Measurements from ENCODE around the gene CFAP68. TPM values are rescaled to one million over a fixed set of nuclear protein-coding genes. Genes with fewer than 3 reads are reported as not detected.

CFAP68 gene
- total and polyA plus RNA-seq, 9 of the 15 experiments (the other 6 are each of a cell fraction or from before 2014, with no cell fraction given), result 22.8 to 72.3 (median 52.5) TPM

GRCh38 chr11:111911563-111912401 lies 32.4 kb downstream of the CFAP68 start, which contains the start of gene CRYAB (continued):
- TF ChIP-seq FOXM1 (IDR thresholded peaks at IDR 0.05; ENCODE audit: low read depth) (no peak), FOXM1 (CRISPR knock-in tag; IDR thresholded peaks at IDR 0.05; ENCODE audit: low read depth) (0 out of 2 replicates have a peak, but pooled peaks have one; percentile 32), STAT6 (CRISPR knock-in tag; IDR thresholded peaks at IDR 0.05) (no peak)

GRCh38 chr11:111912535-111912934 lies 33.2 kb downstream of the CFAP68 start, which contains the start of gene HSPB2:
TSS of gene HSPB2 (plus strand) at chr11:111912734. CDS start at chr11:111912830, 96 bp downstream.
- no peaks in the 10 kb centered on the region for H3K27me3 ChIP-seq (ENCODE audit: control insufficient read depth in 2 of 2, insufficient read depth in 2 of 2, low read length in 2 of 2)
- H3K27ac ChIP-seq (ENCODE audit: extremely low read depth, low read depth, low read length), result peak within 1 kb of the TSS; percentile 57
- H3K36me3 ChIP-seq (ENCODE audit: control insufficient read depth, insufficient read depth, low read length), result no peaks in the 10 kb centered on the region
- no peaks in the 10 kb centered on the region for H4K20me1 ChIP-seq (replicated peaks; ENCODE audit: control insufficient read depth, insufficient read depth, low read length)
- H3K4me2 ChIP-seq (ENCODE audit: insufficient read depth, low read length), result peak within 1 kb of the TSS; percentile 68
- peak in 2 of 4 experiments; percentile 69 to 72 for DNase-seq (ENCODE audit: extremely low read depth in 1 of 4, low spot score in 3 of 4)
- no peak for FAIRE-seq
- CTCF ChIA-PET (ENCODE audit: low intra/inter-chr PET ratio), result no interaction called here
- H3K4me3 ChIP-seq, result no peak within 1 kb of the TSS
- in situ Hi-C loops (cut with MboI) (no loop called here), intact Hi-C loops (cut with micrococcal nuclease) (loop anchor here (5.0 kb wide), 1 partner anchor 35 kb away; the partner anchor contains the start of genes CFAP68 and FDXACB1)
- peaks cover 3% of the 10 kb centered on the region for H3K9me1 ChIP-seq (ENCODE audit: control insufficient read depth, insufficient read depth, low read length)
- ATAC-seq, result no peak
- no peaks in the 10 kb centered on the region for H3K79me2 ChIP-seq (ENCODE audit: control insufficient read depth, insufficient read depth, low read length)
- WGBS (ENCODE audit: insufficient coverage, low coverage, missing lambda C conversion rate), result 56% methylated on average over 7 of the region's 26 CpGs
- H3K9ac ChIP-seq (ENCODE audit: insufficient read depth in 1 of 2, low read depth in 2 of 2, low read length in 2 of 2), result peak within 1 kb of the TSS; percentile 20 to 62; a peak in 2 of 4 replicates
- no peaks in the 10 kb centered on the region for H3K9me3 ChIP-seq (replicated peaks; ENCODE audit: control insufficient read depth, insufficient read depth, low read depth, low read length)
- BruUV-seq (replicated peaks), result no TSS peak
- POLR2A ChIA-PET, result interaction anchor here (0.5 to 2.9 kb wide), 2 partner anchors 13 to 112 kb away, joined by 3 to 13 read pairs; no protein-coding TSS in a partner anchor
- H2AFZ ChIP-seq (ENCODE audit: low read depth, low read length), result peak within 1 kb of the TSS; percentile 76
- peaks cover 35 to 40% of the 10 kb centered on the region in 2 experiments; a peak in 4 of 5 replicates for H3K4me1 ChIP-seq (replicated peaks in 1 of 2; ENCODE audit: control insufficient read depth in 2 of 2, insufficient read depth in 2 of 2, low read length in 2 of 2)
- TF ChIP-seq DIDO1 (tag; IDR thresholded peaks at IDR 0.05; ENCODE audit: low read depth), result no peak
- no peak for TF ChIP-seq ZNF232 (CRISPR knock-in tag; IDR thresholded peaks at IDR 0.05)
- TF ChIP-seq, protein P1, sequence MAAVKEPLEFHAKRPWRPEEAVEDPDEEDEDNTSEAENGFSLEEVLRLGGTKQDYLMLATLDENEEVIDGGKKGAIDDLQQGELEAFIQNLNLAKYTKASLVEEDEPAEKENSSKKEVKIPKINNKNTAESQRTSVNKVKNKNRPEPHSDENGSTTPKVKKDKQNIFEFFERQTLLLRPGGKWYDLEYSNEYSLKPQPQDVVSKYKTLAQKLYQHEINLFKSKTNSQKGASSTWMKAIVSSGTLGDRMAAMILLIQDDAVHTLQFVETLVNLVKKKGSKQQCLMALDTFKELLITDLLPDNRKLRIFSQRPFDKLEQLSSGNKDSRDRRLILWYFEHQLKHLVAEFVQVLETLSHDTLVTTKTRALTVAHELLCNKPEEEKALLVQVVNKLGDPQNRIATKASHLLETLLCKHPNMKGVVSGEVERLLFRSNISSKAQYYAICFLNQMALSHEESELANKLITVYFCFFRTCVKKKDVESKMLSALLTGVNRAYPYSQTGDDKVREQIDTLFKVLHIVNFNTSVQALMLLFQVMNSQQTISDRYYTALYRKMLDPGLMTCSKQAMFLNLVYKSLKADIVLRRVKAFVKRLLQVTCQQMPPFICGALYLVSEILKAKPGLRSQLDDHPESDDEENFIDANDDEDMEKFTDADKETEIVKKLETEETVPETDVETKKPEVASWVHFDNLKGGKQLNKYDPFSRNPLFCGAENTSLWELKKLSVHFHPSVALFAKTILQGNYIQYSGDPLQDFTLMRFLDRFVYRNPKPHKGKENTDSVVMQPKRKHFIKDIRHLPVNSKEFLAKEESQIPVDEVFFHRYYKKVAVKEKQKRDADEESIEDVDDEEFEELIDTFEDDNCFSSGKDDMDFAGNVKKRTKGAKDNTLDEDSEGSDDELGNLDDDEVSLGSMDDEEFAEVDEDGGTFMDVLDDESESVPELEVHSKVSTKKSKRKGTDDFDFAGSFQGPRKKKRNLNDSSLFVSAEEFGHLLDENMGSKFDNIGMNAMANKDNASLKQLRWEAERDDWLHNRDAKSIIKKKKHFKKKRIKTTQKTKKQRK (IDR thresholded peaks at IDR 0.05; ENCODE audit: borderline replicate concordance, low read depth, low read length), result no peak
- no peak for TF ChIP-seq LARP7 (IDR thresholded peaks at IDR 0.05)
- TF ChIP-seq TEAD1 (CRISPR knock-in tag; IDR thresholded peaks at IDR 0.05), result no peak
- no peak for TF ChIP-seq ZNF77 (CRISPR knock-in tag; IDR thresholded peaks at IDR 0.05)
- no peak for TF ChIP-seq ESRRB (CRISPR knock-in tag; IDR thresholded peaks at IDR 0.05; ENCODE audit: borderline replicate concordance)
- TF ChIP-seq BDP1 (IDR thresholded peaks at IDR 0.05; ENCODE audit: insufficient read depth, insufficient read length), result no peak
